Omental fat pad (tissue), 4 donors: ENCODE results near the gene ELL2. TPM values are rescaled to one million over a fixed set of nuclear protein-coding genes. Genes with fewer than 3 reads are reported as not detected.

Source experiments
- ATAC-seq: fragments of 150-250 bp; one replicate; pipeline ENCODE4 v1.9.1; 2016; ENCODE audit warnings: mild to moderate bottlenecking, moderate library complexity; ENCODE audit not compliant: low FRiP score
- DNase-seq: peaks from one replicate; pipeline ENCODE4 v3.0.0-alpha.2; 2019; ENCODE audit warnings: low spot score
- total RNA-seq, 4 donors: library from RNA; depleted of rRNA; stranded (reverse); fragments of >200 nt; gene quantifications; one replicate each; pipeline ENCODE4 v1.1.0, GENCODE V29; 2016
- TF ChIP-seq, protein P1 (sequence below), 3 donors: fragments of 450-650 bp; IDR thresholded peaks; one replicate each; pipeline ENCODE4 v1.5.1; 2016 to 2017; ENCODE audit warnings: antibody characterized with exemption in 3 of 3, mild to moderate bottlenecking in 3 of 3, moderate library complexity in 2 of 3

The ELL2 gene
- total RNA-seq, 4 donors from 2014 or later: 64.3 to 318 (median 121) TPM

- no peak for DNase-seq
- TF ChIP-seq, protein P1, sequence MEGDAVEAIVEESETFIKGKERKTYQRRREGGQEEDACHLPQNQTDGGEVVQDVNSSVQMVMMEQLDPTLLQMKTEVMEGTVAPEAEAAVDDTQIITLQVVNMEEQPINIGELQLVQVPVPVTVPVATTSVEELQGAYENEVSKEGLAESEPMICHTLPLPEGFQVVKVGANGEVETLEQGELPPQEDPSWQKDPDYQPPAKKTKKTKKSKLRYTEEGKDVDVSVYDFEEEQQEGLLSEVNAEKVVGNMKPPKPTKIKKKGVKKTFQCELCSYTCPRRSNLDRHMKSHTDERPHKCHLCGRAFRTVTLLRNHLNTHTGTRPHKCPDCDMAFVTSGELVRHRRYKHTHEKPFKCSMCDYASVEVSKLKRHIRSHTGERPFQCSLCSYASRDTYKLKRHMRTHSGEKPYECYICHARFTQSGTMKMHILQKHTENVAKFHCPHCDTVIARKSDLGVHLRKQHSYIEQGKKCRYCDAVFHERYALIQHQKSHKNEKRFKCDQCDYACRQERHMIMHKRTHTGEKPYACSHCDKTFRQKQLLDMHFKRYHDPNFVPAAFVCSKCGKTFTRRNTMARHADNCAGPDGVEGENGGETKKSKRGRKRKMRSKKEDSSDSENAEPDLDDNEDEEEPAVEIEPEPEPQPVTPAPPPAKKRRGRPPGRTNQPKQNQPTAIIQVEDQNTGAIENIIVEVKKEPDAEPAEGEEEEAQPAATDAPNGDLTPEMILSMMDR (IDR thresholded peaks at IDR 0.05): no peak
- ATAC-seq: no peak
Observed at GRCh38 chr5:95938766-95939165, 22.9 kb downstream of the ELL2 start.

DNA sequence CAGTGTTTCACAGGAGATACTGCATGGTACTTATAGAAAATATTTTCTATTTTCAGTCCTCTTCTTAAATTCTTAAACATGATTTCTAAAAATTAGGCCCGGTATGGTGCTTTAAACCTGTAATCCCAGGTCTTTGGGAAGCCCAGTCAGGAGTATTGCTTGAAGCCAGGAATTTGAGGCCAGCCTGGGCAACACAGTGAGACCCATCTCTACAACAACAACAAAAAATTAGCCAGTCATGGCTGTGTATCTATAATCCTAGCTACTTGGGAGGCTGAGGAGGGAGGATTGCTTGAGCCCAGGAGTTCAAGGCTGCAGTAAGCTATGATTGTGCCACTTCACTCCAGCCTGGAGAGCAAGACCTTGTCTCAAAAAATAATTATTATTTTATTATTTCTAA, 23.3 kb downstream of the ELL2 start:
- ATAC-seq: no peak
- DNase-seq: no peak
- TF ChIP-seq, protein P1 (IDR thresholded peaks at IDR 0.05): no peak

DNA sequence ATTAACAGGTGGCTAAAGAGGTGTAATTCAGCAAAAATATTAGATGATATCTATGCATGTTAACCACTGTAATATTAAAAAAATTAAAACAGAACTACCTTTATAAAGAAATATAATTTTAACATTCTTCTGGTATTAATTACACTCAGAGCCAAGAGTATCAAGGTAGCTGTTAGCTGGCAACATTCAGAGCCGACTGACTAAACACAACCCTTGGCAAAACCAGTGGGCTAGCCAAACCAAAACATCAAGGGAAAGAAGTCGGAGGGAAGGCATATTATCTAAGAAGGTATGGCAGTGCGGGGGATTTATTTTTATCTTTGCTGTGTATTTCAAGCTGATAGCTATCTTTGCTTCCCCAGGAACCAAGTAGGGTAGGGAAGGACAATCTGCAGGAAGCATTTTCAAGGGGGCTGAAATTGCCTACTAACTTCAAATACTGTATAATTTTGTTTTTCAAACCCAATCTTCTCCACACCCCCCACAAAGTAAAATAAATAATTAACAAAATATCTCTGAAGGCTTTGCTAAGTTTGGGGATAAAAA, 24.0 kb downstream of the ELL2 start:
- DNase-seq: no peak
- TF ChIP-seq, protein P1 (IDR thresholded peaks at IDR 0.05): no peak
- ATAC-seq: no peak

GRCh38 chr5:95936812-95937397, 24.7 kb downstream of the ELL2 start:
- TF ChIP-seq, protein P1 (IDR thresholded peaks at IDR 0.05): no peak
- ATAC-seq (no peak), DNase-seq (no peak)

DNA sequence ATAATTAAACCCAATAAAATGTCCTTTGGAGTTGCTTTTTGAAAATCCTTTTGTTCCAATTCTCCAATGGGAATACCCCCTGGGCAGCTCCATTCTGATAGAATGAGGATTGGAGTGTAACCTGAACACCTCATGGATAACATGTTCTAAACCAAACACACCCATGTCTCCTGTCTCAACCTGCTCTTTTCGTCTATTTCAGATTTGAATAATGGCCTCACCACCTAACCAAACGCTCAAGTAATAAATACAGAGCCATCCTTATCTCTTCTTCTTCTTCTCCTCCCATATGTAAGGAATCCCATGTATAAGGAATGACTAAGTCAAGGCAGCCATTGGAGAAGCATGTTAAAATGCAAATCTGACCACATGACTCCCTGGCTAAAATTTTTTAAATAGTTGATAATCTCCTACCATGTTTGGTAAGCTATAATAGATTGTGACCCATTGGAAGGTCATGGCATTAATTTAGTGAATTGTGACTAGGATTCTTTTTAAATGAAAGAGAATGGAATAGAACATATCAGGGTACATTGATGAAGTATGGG, 26.0 kb downstream of the ELL2 start:
- ATAC-seq (no peak), DNase-seq (no peak)
- TF ChIP-seq, protein P1 (IDR thresholded peaks at IDR 0.05): no peak

DNA sequence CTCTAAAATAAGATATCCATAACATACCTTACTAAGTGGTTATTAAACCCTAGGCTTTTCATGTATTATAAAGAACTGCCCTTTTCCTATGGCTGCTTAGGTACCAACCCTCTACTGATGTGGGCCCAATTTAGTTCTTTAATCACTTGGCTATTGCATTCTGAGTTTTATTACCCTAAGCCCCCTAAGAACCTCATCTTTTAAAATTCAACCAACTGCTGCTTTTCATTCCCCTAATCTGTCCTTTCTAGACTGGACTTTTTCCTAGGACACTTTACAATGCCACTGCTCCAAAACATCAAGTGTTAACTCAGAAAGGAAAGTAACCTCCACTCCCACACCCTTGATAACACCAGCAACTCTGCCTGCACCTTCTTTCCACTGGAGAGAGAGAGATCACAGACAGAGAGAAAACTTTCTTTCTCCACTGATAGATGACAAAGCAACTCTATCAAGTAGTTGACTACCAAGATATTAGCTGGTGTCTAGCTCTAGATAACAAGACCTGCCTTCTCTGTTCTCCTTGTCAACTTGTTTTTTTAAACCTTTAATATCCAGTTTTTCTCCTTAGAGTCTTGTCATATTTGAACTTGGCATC, 27.3 kb downstream of the ELL2 start:
- TF ChIP-seq, protein P1 (IDR thresholded peaks at IDR 0.05): no peak
- ATAC-seq (no peak), DNase-seq (no peak)

- DNase-seq (no peak), ATAC-seq (no peak)
- TF ChIP-seq, protein P1 (IDR thresholded peaks at IDR 0.05): no peak
Observed at GRCh38 chr5:95932941-95933340, 28.7 kb downstream of the ELL2 start.
